Thyroid gland (tissue), 4 donors: ENCODE data around the gene TAP2. TPM values are rescaled to one million over a fixed set of nuclear protein-coding genes. Genes with fewer than 3 reads are reported as not detected.

Experiments
- DNase-seq, 2 donors: peaks; one replicate each; pipeline ENCODE4 v3.0.0-alpha.2; 2019
- H3K27ac ChIP-seq, 3 donors: fragments of 200-600 bp; sonication (generic); 1 replicate in 2 of 3; 2 replicates in 1 of 3; pipeline ENCODE4 v1.5.1; 2016 to 2019; ENCODE audit warnings: mild to moderate bottlenecking in 1 of 3, moderate library complexity in 1 of 3
- H3K27me3 ChIP-seq: fragments of 200-600 bp; sonication (generic); one replicate; pipeline ENCODE4 v1.5.1; 2019
- H3K36me3 ChIP-seq, 2 donors: fragments of 200-600 bp; sonication (generic); one replicate each; pipeline ENCODE4 v1.5.1; 2016 to 2019
- H3K4me1 ChIP-seq, 2 donors: fragments of 200-600 bp; sonication (generic); one replicate each; pipeline ENCODE4 v1.5.1; 2017 to 2019
- H3K4me3 ChIP-seq, 3 donors: fragments of 200-600 bp; sonication (generic); replicated peaks in 1 of 3; 1 replicate in 2 of 3; 2 replicates in 1 of 3; pipeline ENCODE4 v1.5.1; 2016; ENCODE audit warnings: mild to moderate bottlenecking in 1 of 3
- H3K9me3 ChIP-seq: fragments of 200-600 bp; sonication (generic); one replicate; pipeline ENCODE4 v1.5.1; 2017
- POLR2A ChIP-seq, 2 donors: fragments of 450-650 bp; IDR thresholded peaks; one replicate each; pipeline ENCODE4 v1.6.1; 2017; ENCODE audit warnings: antibody characterized with exemption in 2 of 2, mild to moderate bottlenecking in 2 of 2, moderate library complexity in 1 of 2
- WGBS, 2 donors: methylation state at CpG; one replicate each; pipeline ENCODE4 v1.1.5; 2017; 5-methylcytosine and 5-hydroxymethylcytosine counted together
- intact Hi-C: fragments of 100-400 bp; cut with DNase I; formaldehyde crosslinking; loops from one replicate; pipeline ENCODE4 v1.15.1; 2023
- total RNA-seq, 4 donors: library from RNA; depleted of rRNA; stranded (reverse); fragments of >200 nt; gene quantifications; one replicate each; pipeline ENCODE4 v1.2.3, GENCODE V29; 2016
- TF ChIP-seq, protein P1 (sequence below), 6 experiments: fragments of 200-600 bp in 3 of 6; fragments of 450-650 bp in 3 of 6; sonication (generic) in 3 of 6; IDR thresholded peaks; one replicate each; pipeline ENCODE4 v1.5.1; 2016 to 2019; ENCODE audit warnings: antibody characterized with exemption in 6 of 6, mild to moderate bottlenecking in 2 of 6, inconsistent platforms in 1 of 6, moderate library complexity in 1 of 6

The TAP2 gene
- total RNA-seq, 4 donors from 2014 or later = 6.9 to 31.9 (median 8.2) TPM

DNA sequence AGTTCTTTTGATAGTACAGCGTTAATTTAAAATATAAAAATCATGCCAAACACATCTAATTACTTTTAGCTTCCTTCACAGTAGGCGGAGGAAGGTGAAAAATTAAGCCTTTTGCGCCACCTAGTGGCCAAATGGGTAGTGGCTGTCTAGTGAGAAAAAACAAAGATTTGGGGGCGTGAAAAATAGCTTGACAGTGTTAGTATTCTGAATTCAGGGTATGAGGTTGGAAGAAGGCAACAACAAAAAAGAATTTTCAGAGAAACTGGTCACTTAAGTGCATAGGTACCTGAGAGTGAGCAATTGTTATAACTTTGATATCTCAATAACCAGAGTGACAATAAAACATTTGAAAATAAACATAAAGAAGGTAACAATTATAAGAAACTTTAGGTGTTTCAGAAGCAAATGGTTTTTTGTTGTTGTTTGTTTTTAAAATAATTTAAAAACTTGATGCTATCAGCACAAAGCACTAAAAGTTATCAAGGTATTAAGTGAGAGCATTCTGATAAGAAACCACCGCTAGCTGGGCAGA lies 29.8 kb upstream of the TAP2 start:
- H3K27ac ChIP-seq = no peak overlapping the region
- H3K9me3 ChIP-seq = no peaks in the 10 kb centered on the region
- no peaks in the 10 kb centered on the region for H3K4me1 ChIP-seq
- intact Hi-C loops = no loop called here
- TF ChIP-seq, protein P1, sequence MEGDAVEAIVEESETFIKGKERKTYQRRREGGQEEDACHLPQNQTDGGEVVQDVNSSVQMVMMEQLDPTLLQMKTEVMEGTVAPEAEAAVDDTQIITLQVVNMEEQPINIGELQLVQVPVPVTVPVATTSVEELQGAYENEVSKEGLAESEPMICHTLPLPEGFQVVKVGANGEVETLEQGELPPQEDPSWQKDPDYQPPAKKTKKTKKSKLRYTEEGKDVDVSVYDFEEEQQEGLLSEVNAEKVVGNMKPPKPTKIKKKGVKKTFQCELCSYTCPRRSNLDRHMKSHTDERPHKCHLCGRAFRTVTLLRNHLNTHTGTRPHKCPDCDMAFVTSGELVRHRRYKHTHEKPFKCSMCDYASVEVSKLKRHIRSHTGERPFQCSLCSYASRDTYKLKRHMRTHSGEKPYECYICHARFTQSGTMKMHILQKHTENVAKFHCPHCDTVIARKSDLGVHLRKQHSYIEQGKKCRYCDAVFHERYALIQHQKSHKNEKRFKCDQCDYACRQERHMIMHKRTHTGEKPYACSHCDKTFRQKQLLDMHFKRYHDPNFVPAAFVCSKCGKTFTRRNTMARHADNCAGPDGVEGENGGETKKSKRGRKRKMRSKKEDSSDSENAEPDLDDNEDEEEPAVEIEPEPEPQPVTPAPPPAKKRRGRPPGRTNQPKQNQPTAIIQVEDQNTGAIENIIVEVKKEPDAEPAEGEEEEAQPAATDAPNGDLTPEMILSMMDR (IDR thresholded peaks at IDR 0.05) = peak; percentile 87 to 96 (median 88)
- TF ChIP-seq POLR2A (IDR thresholded peaks at IDR 0.05) = no peak
- H3K4me3 ChIP-seq = no peak overlapping the region
- no peaks in the 10 kb centered on the region for H3K36me3 ChIP-seq
- H3K27me3 ChIP-seq = no peaks in the 10 kb centered on the region
- peak; percentile 76 to 88 for DNase-seq
- 19 to 20% methylated on average over 5 of the region's 5 CpGs for WGBS, 2 donors

- no peak for DNase-seq
- H3K27ac ChIP-seq = no peak overlapping the region
- H3K4me3 ChIP-seq = no peak overlapping the region
- H3K36me3 ChIP-seq = no peaks in the 10 kb centered on the region
- 55 to 66% methylated on average over 8 of the region's 8 CpGs for WGBS, 2 donors
- intact Hi-C loops = no loop called here
- H3K9me3 ChIP-seq = no peaks in the 10 kb centered on the region
- no peaks in the 10 kb centered on the region for H3K4me1 ChIP-seq
- TF ChIP-seq POLR2A (IDR thresholded peaks at IDR 0.05) = no peak
- H3K27me3 ChIP-seq = no peaks in the 10 kb centered on the region
Observed at GRCh38 chr6:32867554-32868256, 29.2 kb upstream of the TAP2 start.

GRCh38 chr6:32867022-32867477 lies 28.5 kb upstream of the TAP2 start:
- TF ChIP-seq POLR2A (IDR thresholded peaks at IDR 0.05) = no peak
- TF ChIP-seq, protein P1 (IDR thresholded peaks at IDR 0.05) = no peak
- Histone ChIP-seq H3K4me1 (no peaks in the 10 kb centered on the region), H3K4me3 (no peak overlapping the region), H3K36me3 (no peaks in the 10 kb centered on the region), H3K9me3 (no peaks in the 10 kb centered on the region), H3K27ac (no peak overlapping the region), H3K27me3 (no peaks in the 10 kb centered on the region)
- no peak for DNase-seq
- intact Hi-C loops = no loop called here
- 68 to 70% methylated on average over 3 of the region's 3 CpGs for whole genome bisulfite sequencing, 2 donors

DNA sequence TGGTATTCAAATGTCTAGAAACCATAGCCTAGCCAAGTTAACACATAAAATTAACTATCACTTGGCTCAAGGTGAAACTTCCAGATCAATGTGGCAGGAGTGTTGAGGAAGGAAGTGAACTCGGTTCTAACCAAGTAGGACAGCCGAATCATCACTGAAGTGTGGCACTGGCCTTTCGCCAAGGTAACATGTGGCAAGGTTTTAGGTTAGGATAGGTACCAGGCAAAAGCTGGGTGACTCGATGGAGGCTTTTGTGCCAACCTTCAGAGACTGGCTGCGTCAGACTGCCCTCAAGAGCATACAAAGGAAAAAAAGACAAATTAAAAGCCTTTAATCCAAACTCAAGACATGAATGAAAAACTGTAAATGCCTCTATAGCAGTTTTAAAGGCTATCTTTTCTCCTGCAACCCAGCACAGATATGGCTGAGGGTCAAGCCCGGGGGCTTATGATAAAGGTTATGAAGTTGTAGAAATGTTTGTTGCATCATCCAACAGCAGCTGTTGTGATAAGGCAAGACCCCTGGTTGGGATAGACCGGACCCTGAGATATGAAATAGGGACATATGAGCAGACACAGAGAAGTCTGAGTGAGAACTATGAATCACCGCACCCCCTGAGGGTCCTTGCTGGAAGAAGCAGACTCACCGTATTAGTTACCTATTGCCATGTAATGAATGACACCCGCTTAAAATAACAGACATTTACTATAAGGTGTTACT lies 27.3 kb upstream of the TAP2 start:
- 73 to 81% methylated on average over 10 of the region's 10 CpGs for WGBS, 2 donors
- peak in 1 of 2 donors; percentile 11 for DNase-seq
- intact Hi-C loops = no loop called here

GRCh38 chr6:32862725-32863124 lies 24.2 kb upstream of the TAP2 start:
- no peaks in the 10 kb centered on the region for H3K9me3 ChIP-seq
- H3K4me1 ChIP-seq = peaks cover 5 to 7% of the 10 kb centered on the region in 2 donors
- H3K27me3 ChIP-seq = no peaks in the 10 kb centered on the region
- H3K27ac ChIP-seq = no peak overlapping the region
- TF ChIP-seq POLR2A (IDR thresholded peaks at IDR 0.05) = no peak
- TF ChIP-seq, protein P1 (IDR thresholded peaks at IDR 0.05) = no peak
- WGBS, 2 donors = 69 to 85% methylated on average over 3 of the region's 3 CpGs
- intact Hi-C loops = no loop called here
- no peak for DNase-seq
- H3K36me3 ChIP-seq = no peaks in the 10 kb centered on the region
- H3K4me3 ChIP-seq = no peak overlapping the region

More for the DNA sequence above, 27.3 kb upstream of the TAP2 start:
- Histone ChIP-seq H3K4me1 (peaks cover 2 to 5% of the 10 kb centered on the region in 2 donors), H3K27me3 (no peaks in the 10 kb centered on the region), H3K9me3 (no peaks in the 10 kb centered on the region), H3K27ac (no peak overlapping the region), H3K4me3 (no peak overlapping the region), H3K36me3 (no peaks in the 10 kb centered on the region)
- TF ChIP-seq POLR2A (IDR thresholded peaks at IDR 0.05) = no peak
- TF ChIP-seq, protein P1 (IDR thresholded peaks at IDR 0.05) = no peak
